ENCODE results near the gene PDE3A. TPM values are rescaled to one million over a fixed set of nuclear protein-coding genes. Genes with fewer than 3 reads are reported as not detected.

The PDE3A gene
- polyA plus RNA-seq, 3 donors: 0.10 TPM; not detected in 2

DNA sequence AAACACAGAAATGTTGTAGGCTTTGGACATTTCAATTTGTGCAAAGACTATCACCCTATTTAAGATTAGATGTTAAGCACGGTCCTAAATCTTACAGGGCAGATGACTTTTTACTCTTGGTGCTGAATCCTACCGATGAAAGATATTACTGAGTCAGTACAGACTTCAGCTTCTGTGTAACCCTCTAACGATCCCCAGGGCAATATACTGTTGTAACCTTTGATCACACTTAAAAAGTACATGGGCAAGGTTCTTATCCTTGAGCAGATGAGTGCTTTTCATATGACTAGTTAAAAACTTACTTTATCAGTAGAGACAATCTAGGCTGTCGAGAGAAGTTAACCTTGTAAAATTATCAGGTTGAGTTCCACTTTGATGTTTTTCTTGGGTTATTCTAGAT is 22.5 kb downstream of the PDE3A start:
- H3K4me3 Mint-ChIP-seq: no peak overlapping the region
- Histone ChIP-seq H2AFZ (ENCODE audit: insufficient read depth, low read depth, low read length, poor library complexity, severe bottlenecking) (no peak overlapping the region), H3K9me3 (replicated peaks in 1 of 2; ENCODE audit: control insufficient read depth in 1 of 2, insufficient read depth in 1 of 2, low read length in 2 of 2) (no peaks in the 10 kb centered on the region), H3K4me1 (ENCODE audit: control insufficient read depth in 1 of 2, insufficient read depth in 2 of 2, low read length in 2 of 2) (no peaks in the 10 kb centered on the region), H3K4me3 (replicated peaks in 1 of 3; ENCODE audit: low read depth in 2 of 3, low read length in 3 of 3) (no peak overlapping the region), H3K9ac (ENCODE audit: insufficient read depth, low read length, poor library complexity, severe bottlenecking) (no peak overlapping the region), H3K27me3 (ENCODE audit: control insufficient read depth in 2 of 2, insufficient read depth in 2 of 2, low read length in 2 of 2) (no peaks in the 10 kb centered on the region), H4K20me1 (ENCODE audit: insufficient read depth, low read length) (no peaks in the 10 kb centered on the region), H3K4me2 (replicated peaks; ENCODE audit: extremely low read depth, low read length, poor library complexity, severe bottlenecking) (no peak overlapping the region), H3K27ac (ENCODE audit: low read depth in 1 of 2, low read length in 2 of 2) (no peak overlapping the region), H3K79me2 (ENCODE audit: insufficient read depth, low read length) (no peaks in the 10 kb centered on the region), H3K36me3 (replicated peaks in 1 of 2; ENCODE audit: control insufficient read depth in 1 of 2, insufficient read depth in 2 of 2, low read length in 2 of 2) (no peaks in the 10 kb centered on the region)
- H3K9me3 Mint-ChIP-seq: peaks cover 0 to 7% (median 0%) of the 10 kb centered on the region in 7 donors
- intact Hi-C loops (cut with micrococcal nuclease): no loop called here
- TF ChIP-seq, protein P1, sequence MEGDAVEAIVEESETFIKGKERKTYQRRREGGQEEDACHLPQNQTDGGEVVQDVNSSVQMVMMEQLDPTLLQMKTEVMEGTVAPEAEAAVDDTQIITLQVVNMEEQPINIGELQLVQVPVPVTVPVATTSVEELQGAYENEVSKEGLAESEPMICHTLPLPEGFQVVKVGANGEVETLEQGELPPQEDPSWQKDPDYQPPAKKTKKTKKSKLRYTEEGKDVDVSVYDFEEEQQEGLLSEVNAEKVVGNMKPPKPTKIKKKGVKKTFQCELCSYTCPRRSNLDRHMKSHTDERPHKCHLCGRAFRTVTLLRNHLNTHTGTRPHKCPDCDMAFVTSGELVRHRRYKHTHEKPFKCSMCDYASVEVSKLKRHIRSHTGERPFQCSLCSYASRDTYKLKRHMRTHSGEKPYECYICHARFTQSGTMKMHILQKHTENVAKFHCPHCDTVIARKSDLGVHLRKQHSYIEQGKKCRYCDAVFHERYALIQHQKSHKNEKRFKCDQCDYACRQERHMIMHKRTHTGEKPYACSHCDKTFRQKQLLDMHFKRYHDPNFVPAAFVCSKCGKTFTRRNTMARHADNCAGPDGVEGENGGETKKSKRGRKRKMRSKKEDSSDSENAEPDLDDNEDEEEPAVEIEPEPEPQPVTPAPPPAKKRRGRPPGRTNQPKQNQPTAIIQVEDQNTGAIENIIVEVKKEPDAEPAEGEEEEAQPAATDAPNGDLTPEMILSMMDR (IDR thresholded peaks at IDR 0.05): no peak
- no peak overlapping the region for H3K27ac Mint-ChIP-seq
- H3K27me3 Mint-ChIP-seq (ENCODE audit: low read depth in 3 of 3): no peaks in the 10 kb centered on the region
- H3K4me1 Mint-ChIP-seq: no peaks in the 10 kb centered on the region
- no peak for DNase-seq
- no CpG with 5 or more reads among the region's 4 CpGs for WGBS (ENCODE audit: insufficient coverage)
- H3K36me3 Mint-ChIP-seq: no peaks in the 10 kb centered on the region

- H3K27ac ChIP-seq (ENCODE audit: low read depth in 1 of 2, low read length in 2 of 2): no peak overlapping the region
- Mint-ChIP-seq H3K4me3 (no peak overlapping the region), H3K9me3 (peaks cover 0 to 7% (median 0%) of the 10 kb centered on the region in 7 donors), H3K27ac (no peak overlapping the region), H3K36me3 (no peaks in the 10 kb centered on the region), H3K27me3 (ENCODE audit: low read depth in 3 of 3) (no peaks in the 10 kb centered on the region), H3K4me1 (no peaks in the 10 kb centered on the region)
- TF ChIP-seq, protein P1 (IDR thresholded peaks at IDR 0.05): no peak
- no peak for DNase-seq
- no peaks in the 10 kb centered on the region for H3K9me3 ChIP-seq (replicated peaks in 1 of 2; ENCODE audit: control insufficient read depth in 1 of 2, insufficient read depth in 1 of 2, low read length in 2 of 2)
- H3K4me3 ChIP-seq (replicated peaks in 1 of 3; ENCODE audit: low read depth in 2 of 3, low read length in 3 of 3): no peak overlapping the region
- no peaks in the 10 kb centered on the region for H3K4me1 ChIP-seq (ENCODE audit: control insufficient read depth in 1 of 2, insufficient read depth in 2 of 2, low read length in 2 of 2)
- intact Hi-C loops (cut with micrococcal nuclease): no loop called here
- no peak overlapping the region for H2AFZ ChIP-seq (ENCODE audit: insufficient read depth, low read depth, low read length, poor library complexity, severe bottlenecking)
- H3K79me2 ChIP-seq (ENCODE audit: insufficient read depth, low read length): no peaks in the 10 kb centered on the region
- H3K27me3 ChIP-seq (ENCODE audit: control insufficient read depth in 2 of 2, insufficient read depth in 2 of 2, low read length in 2 of 2): no peaks in the 10 kb centered on the region
- H3K36me3 ChIP-seq (replicated peaks in 1 of 2; ENCODE audit: control insufficient read depth in 1 of 2, insufficient read depth in 2 of 2, low read length in 2 of 2): no peaks in the 10 kb centered on the region
- H4K20me1 ChIP-seq (ENCODE audit: insufficient read depth, low read length): no peaks in the 10 kb centered on the region
- no peak overlapping the region for H3K9ac ChIP-seq (ENCODE audit: insufficient read depth, low read length, poor library complexity, severe bottlenecking)
- no peak overlapping the region for H3K4me2 ChIP-seq (replicated peaks; ENCODE audit: extremely low read depth, low read length, poor library complexity, severe bottlenecking)
These were observed 24.0 kb downstream of the PDE3A start for GRCh38 chr12:20392339-20392738.

Data from CD14-positive monocyte (primary cell).